GM19372 (cell line): ENCODE measurements around the gene GALNT9.
"Not testable (repeated sequence)": the region's sequence is repeated elsewhere in the genome, so short reads cannot be mapped to it uniquely, and the experiment has no call there.

ENCODE experiments used
- ATAC-seq: cut with Tn5 transposase; IDR thresholded peaks from one replicate; pipeline ENCODE4 v1.9.1; 2021; ENCODE audit warnings: mild to moderate bottlenecking, low read depth, moderate library complexity; ENCODE audit not compliant: unreplicated experiment

Gene GALNT9

DNA sequence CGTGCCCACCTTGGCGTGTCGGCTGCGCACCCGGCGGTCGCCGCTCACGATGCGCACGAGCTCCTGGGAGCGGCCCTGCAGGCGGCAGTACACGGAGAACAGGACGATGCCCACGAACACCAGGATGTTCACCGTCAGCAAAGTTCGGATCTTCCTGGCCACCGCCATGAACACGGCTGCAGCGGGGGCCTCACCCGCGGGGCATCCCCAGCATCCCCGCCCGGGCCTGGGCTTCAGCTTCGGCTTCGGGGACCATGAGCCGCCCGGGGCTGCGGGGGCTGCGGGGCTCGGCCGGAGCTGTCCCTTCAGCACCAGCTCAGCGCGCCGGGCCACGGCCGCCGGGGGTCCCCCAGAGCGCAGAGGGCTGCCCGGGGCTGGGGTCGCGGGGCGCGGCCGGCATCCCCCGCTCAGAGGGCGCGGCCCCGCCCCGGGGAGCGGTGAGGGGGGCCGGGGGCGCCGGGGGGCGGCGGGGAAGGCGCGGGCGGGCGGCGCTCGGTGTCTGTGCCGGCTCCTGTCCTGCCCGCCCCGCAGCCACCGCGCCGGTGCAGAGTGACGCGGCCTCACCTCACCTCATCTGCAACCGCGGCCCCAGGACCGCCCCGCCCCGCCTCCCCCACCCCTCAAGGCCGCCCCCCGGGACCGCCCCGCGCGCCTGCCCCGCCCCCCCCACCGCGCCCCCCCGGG is at the start of gene GALNT9:
TSS of gene GALNT9 (minus strand) at position 554 of the 684 bp plus-strand sequence. CDS start at position 168, 386 bp downstream.
- ATAC-seq = no peak

DNA sequence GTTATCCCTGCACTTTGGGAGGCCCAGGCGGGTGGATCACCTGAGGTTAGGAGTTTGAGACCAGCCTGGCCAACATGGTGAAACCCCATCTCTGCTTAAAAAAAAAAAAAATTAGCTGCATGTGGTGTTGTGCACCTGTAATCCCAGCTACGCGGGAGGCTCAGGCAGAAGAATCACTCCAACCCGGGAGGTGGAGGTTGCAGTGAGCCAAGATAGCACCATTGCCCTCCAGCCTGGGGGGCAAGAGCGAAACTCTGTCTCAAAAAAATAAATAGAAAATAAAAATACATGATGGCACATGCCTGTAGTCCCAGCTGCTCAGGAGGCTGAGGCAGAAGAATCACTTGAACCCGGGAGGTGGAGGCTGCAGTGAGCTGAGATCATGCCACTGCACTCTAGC is 49.7 kb upstream of the GALNT9 start:
- not testable (repeated sequence) for ATAC-seq

DNA sequence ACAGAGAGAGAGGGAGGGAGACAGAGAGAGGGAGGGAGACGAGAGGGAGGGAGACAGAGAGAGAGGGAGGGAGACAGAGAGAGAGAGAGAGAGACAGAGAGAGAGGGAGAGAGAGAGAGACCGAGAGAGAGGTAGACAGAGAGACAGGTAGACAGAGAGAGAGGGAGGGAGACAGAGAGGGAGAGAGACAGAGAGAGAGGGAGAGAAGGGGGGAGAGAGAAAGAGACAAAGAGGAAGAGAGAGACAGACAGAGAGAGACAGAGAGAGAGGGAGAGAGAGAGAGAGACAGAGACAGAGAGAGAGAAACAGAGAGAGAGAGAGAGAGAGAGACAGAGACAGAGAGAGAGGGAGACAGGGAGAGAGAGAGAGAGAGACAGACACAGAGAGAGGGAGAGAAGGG is 47.8 kb upstream of the GALNT9 start:
- ATAC-seq = no peak

DNA sequence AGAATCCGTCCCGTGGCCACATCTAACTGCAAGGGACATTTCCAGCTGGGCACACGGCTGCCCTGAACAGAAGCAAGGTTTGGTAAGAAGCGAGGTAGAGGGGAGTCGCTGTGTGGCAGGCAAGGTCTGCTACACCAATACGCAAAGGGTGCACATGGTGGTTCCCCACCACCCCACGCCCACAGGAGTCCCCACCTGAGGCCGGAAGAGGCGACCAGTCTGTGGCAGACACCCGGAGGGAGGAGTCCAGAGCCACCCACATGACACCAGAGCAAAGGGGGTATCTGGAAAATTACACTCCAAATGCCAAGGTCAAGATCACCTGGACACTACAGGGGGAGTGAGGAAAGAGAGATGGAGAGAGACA is 47.1 kb upstream of the GALNT9 start:
- no peak for ATAC-seq

DNA sequence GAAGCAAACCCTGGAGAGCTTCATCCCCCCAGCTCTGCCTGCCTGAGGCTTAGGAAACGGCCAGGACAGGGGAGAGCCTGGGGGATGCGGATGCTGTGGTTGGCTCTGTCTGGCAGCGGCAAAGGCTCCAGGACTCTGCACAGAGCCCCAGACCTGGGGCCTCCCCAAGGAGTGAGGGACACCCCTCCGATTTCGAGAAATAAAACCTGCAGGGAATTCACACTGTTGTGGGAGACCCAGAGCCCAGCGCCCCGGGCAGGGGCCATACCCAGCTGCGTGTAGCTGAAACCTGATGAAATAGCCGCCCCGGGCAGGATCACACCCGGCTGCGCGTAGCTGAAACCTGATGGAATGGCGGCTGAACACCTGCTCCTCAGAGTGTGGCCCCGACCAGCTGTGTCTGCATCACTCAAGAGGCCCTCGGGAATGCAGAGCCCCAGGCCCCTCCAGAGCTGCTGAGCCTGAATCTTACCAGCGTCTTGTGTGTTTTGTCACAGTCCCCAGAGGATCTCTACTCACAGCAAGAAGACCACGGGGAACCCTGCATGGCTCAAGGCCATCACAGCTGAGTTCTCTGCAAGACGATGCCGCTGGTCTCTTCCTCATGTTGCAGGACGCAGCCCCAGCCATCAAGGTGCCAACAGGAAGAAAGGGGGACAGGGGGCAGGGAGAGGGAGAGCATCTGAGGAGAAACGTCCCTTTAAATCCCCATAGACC is 46.5 kb upstream of the GALNT9 start:
- no peak for ATAC-seq

DNA sequence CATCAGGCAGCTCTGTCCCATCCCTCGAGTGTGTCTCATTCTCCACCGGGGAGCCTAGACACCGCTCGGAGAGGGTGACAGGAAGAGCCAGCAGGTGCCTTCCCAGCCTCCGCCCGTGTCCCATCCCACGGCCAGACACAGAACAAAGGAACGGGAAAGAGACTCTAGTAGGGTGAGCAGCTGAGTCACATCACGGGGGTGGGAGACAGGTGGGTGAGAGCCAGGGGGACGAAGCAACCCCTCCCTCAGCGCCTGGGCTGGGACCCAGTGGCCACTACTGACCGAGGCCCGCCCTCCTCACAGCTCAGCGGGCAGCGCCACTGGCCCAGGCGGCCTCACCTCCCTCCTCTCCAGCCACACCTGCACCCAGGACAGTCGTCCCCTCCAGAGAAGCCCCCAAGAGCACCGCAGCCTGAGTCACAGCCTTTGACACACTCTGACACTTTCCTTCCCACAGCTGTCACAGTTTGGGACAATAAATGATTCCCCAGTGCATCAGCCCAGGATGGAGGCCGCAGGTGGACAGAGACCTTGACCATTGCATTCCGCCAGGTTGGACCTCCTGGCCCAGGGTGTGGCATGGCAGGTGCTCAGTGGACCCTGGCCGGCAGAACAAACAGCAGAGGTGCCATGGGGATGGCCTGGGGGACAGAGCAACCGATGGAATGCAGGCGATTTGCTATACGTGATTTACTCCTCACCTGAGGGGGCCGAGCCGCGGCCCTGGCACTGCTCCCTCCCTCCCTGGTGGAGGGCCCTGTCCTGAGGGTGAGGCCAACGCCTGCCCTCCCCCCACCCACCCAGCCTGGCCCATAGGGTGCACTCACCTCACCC is 45.4 kb upstream of the GALNT9 start:
- no peak for ATAC-seq

DNA sequence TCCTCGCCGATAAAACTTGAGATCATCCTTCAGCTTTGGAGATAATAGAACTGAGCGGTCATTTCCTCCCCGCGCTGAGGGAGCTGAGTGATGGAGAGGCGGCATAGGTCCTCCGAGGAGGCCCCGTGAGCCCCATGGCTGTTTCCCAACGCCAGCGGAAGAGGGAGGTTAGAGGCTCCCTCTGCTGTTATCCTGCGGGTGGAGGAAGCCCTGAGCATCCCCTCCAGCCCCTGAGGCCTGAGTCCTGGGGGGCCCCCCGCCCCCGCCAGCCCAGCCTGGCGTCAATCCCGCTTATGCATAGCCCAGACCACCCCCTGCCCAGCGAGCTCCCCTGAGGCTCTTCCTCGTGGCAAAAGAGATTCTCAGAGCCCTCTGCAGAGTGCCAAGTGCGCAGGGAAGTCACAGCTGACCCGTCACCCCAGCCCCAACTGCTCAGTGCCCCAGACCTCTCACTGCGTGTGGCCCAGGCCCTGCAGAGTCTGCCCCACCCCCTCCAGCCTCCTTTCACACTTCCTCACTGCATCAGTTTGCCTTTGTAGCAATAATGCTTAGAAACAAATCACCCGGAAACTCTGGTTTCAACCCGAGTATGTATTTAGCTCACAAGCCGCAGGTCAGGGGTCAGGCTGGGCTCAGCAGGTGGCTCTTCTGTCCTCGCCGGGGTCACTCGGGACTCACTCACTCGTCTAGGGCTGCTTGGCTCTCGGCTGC is 44.7 kb upstream of the GALNT9 start:
- ATAC-seq = no peak

DNA sequence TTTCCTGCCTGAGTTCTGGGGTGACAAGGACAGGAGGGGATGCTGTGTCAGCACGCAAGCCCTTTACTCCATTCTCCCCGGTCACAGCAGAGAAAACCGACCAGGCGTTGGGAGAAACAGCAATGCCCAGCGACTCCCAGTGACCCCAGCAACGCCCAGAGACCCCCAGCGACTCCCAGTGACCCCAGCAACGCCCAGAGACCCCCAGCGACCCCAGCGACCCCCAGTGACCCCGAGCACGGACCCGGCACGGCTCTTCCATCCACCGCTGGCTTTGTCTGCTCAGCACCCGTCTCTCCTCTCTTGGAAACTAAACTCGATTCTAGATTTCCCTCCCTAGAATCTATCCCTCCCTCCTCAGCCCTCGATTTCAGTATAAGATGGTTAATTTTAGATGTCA is 38.5 kb upstream of the GALNT9 start:
- no peak for ATAC-seq

DNA sequence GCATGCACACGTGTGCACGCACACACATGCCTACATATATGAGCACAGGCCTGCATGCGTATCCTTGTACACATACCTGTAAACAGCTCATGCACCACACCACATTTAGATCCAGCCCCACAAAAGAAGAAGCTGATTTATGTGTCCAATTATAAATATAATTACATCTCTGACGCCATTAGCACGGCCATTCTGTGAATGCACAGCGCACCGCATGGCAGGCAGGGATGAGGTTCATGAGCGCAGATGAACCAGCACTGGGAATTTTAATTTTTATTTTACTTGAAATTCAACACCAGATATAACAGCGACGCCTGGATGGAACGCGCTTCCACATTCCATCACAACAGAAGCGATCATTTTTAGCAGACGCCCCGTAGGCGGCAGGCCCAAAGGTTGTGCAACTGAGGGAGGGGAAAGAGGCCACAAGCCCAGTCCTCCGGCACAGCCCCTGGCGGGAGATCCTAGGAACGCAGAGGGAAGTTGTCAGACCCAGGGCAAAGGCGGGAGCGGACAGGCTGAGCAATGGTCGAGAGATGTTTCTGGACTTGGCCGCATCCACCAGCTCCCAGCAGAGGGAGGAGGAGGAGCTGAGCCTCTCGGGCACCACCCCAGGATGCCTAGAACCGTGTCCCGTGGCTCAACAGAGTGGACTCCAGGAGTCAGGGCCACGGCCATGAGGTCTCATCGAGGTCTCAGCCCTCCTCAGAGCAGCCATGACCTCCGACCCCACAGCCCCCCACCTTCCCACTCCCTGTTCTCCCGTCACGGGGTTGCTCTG is 37.9 kb upstream of the GALNT9 start:
- ATAC-seq = no peak

DNA sequence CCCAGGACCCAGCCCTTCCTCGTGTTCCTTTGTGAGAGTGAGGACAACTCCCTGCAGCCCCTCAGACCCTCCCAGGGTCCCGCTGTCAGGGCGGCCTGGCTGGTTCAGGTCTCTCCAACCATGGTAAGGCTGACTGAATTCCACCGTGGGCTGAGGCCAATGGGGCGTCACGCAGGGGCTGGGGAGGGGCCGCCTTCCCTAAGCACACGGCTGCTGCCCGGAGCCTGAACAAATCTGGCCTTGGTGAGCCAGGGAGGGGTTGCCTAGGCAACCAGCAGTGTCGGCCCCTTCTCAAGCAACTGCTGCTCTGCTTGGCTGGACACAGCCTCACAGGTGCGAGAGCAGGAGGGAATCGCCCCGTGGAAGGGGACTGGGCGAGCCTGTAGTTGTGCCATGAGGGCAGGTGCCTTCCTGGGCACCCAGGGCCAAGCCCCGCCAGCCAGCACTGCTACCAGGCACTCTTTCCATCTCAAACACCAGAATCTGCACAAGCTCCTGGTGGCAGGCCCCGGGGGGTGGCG is 37.0 kb upstream of the GALNT9 start:
- no peak for ATAC-seq

DNA sequence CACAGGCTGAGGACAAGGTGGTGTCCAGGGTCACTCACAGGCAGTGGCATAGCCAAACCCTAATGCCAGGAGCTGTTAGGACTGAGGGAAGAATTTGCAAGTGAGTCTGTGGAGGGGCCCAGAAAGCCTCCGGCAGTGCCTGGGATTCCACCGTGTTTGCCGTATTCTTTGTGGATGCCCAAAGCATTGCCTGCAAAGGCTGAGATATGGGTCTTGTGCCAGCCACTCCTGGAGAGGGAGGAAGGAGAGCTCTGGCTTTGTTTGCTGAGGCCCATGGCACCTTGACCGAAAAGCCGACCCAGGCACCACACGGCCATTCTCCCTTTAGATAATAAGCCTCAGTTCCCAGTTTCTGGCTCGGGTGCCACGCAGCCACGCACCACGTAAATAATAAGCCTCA is 35.8 kb upstream of the GALNT9 start:
- ATAC-seq = no peak

DNA sequence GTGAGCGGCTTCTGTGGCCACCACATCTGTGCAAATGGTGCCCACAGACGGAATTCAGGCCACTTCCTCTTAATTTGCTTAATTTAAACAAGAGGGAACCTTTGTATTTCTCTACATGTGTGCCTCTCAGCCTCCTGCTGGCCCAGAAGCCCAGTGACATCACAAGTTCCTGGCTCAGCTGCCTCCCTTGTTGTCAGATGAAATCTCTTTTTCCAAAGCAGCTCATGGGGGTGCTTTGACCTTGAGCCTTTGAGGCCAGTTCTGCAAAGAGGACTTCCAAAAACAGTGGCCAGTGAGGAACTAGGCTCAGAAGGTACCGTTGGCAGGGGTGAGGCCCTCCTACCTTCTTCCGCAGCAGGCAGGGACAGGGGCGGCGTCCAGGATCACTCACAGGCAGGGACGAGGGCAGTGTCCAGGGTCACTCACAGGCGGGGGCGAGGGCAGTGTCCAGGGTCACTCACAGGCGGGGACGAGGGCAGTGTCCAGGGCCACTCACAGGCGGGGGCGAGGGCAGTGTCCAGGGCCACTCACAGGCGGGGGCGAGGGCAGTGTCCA is 35.0 kb upstream of the GALNT9 start:
- ATAC-seq = no peak

DNA sequence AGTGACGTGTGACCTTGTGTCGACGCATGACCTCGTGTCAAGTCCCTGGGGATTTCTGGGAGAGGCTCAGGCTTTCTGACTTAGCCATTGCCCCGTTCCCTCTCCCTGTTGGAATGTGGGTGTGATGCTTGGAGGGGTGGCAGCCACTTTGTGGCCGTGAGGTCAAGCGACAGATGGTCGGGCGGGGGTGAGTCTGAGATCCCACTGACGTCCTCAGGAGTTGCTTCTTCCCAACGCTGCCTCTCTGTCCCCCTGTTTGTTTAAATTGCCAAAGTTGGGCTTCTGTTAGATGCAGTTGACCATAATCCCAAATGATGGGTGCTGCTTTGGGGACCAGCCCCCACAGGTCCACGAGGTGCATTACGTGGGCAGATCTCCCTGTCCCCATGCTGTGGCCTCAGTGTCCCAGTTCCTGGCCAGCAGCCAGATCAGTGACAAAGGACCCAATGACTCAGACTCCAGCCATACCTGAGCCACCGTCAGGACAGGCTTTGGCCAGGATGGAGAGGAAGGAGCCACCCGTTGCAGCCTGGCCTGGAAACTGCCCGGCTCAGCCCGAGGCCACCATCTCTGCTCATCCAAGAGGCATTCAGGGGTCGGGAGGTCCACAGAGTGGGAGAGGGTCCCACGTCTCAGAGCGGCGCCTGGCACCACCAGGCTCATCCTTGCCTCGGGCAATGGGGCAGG is 34.4 kb upstream of the GALNT9 start:
- no peak for ATAC-seq

DNA sequence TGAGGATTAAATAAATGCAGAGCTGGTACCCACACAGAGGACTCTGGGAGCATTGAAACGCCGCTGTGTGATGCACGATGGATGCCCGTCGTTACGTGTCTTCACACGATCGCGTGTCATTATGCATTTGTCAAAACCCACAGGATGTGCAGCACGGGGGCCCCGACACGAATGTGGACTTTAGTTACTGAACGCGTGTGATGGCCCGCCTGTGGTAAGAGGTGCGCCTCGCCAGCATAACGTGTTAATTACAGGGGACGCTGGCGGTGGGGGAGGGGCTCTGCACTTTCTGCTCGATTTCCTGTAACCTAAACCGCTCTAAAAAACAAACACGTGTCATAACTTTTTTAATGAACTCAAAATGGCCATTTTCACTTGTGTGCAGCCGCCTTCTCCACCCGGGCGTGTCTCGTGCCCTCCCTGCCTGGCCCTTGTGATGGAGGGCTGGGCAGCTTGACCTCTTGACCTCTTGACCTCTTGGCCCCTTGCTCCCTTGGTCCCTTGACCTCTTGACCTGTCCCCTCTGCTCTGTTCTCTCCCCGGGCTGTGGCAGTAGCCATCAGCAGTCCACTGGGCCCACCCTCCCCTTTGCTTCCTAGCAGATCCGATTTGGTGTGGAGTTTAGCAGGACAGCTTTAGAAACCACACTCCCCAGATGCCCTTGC is 33.7 kb upstream of the GALNT9 start:
- ATAC-seq = no peak

DNA sequence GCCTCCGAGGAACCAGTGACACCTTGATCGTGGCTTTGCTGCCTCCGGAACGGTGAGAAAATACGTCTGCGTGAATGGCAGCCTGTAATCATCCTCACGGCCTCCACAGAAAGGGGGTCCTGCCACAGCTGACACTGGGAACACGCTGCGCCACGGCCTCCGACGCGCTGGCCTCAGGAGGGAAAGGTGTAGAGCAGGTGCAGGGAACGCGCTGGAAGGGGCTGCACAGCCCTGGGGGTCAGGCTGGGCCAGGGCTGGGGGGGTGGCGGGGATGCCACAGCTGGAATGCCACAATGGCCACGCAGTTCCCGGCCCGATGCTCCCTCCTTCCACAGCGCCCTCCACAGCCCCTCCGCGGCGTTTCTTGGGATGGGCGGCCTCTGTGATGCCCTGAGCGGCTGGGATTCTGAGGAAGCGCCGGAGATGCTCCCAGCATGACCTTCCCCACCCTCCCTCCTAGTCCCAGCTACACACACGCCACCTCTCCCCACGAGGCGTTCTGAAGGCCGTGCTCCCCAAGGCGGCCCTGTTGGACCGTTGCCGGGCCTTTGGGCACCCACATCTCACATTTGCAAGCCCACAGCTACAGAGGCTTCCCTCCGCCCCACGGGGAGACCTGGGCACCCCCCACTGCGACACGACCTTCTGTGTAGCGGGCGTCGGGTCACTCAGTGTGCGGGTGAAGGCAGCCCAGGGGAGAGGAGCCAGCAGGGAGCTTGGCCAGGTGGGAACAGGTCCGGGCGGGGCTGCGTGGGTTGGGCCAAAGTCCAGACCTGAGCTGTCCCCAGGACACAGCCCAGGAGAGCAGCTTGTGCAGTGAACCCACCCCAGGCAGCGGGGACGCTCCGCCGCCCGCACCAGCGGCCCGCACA is 31.8 kb upstream of the GALNT9 start:
- ATAC-seq = no peak

DNA sequence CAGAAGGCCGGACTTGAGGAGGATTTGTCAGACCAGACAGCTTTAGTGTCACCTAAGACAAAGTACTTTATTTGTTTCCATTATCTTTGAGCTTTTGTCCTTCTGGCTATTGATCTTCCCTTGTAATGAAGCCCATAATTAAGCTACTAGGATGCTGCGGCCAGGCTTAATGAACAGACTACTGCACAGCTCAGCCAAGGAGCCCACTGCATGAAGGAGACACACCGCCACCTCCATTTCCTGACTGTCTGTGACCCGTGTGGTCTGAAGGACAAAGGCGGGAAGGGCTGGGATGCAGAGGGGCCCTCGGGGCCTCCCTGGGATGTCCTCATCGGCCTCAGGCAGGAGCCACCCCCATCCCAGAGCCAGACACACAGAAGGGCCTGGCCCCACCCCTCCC is 31.0 kb upstream of the GALNT9 start:
- no peak for ATAC-seq

DNA sequence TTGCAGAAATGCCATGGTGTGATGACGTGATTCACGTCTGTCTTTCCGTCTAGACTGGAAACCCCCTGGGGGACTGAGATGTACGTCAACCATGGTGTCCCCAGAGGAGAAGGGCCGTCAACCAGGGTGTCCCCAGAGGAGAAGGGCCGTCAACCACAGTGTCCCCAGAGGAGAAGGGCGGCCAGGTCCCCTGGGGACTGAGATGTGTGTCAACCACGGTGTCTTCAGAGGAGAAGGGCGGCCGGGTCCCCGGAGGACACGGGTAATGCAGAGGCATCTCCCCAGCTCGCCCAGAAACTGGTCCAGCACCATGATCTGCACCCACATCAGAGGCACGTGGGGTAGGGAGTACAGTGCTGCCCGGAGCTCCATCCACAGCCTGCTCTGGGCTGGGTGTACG is 30.6 kb upstream of the GALNT9 start:
- ATAC-seq = no peak

DNA sequence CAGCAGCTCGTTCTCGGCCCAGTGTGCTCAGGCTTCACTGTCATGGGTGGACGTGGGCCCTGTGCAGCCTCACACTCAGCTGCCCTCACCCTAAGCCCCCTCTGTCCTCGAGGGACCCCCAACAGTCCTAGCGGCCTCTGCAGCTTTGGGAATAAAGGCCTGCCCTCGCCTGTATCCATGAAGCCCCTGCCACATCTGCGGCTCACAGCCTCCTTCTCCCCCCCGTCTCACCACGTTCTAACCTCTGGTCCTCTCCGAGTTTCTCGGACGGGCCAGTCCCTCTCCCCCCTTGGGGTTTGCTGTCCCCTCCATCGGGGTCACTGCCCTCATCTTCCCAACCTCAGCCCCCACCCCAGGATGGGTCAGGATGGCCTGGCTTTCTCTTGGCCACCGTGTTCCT is 30.2 kb upstream of the GALNT9 start:
- ATAC-seq = no peak
